K562 (cell line): ENCODE data around the gene RNF43. TPM values are rescaled to one million over a fixed set of nuclear protein-coding genes. Genes with fewer than 3 reads are reported as not detected.

Source experiments
- ATAC-seq: fragments of 200-7000 bp; cut with Tn5 transposase; 3 replicates; pipeline ENCODE4 v1.9.1; 2020; ENCODE audit warnings: moderate library complexity
- BruUV-seq: library from RNA; stranded (reverse); fragments of 400-500 nt; replicated peaks from 2 replicates; lab custom pipeline; 2021; lab: Mats Ljungman, UMichigan
- CTCF ChIA-PET: fragments of 300-600 bp; formaldehyde crosslinking; extraction: SDS; loops from one replicate; lab custom pipeline; 2021; ENCODE audit warnings: low intra/inter-chr PET ratio; lab: Yijun Ruan, JAX
- POLR2A ChIA-PET: fragments of 300-600, 350-650 bp; sonication (Branson Sonifier 250); formaldehyde crosslinking; extraction: SDS; loops from one replicate; lab custom pipeline; 2021; ENCODE audit warnings: antibody characterized with exemption, inconsistent platforms; lab: Yijun Ruan, JAX
- DNase-seq, 4 experiments: peaks; one replicate each; pipeline versions ENCODE4 v3.0.0 to v3.0.0-alpha.2; 2011 to 2018; ENCODE audit warnings: low spot score in 3 of 4, mixed read lengths in 3 of 4; ENCODE audit errors: extremely low read depth in 1 of 4
- FAIRE-seq: peaks from 2 replicates; lab custom pipeline; 2011; peaks lifted over from hg19 to GRCh38; lab: Jason Lieb, UNC
- H2AFZ ChIP-seq: 2 replicates; pipeline ENCODE4 v1.6.0; 2011; ENCODE audit warnings: low read depth, low read length, control low read depth, inconsistent platforms
- H3K27ac ChIP-seq: fragments of 200-600 bp; 3 replicates; pipeline ENCODE4 v1.8.0; 2011; ENCODE audit warnings: low read depth, mild to moderate bottlenecking, control low read depth, inconsistent platforms, low read length, moderate library complexity, mixed read lengths; ENCODE audit errors: extremely low read depth
- H3K27me3 ChIP-seq, 2 experiments: fragments of 300-600 bp in 1 of 2; 2 replicates in 1 of 2; 3 replicates in 1 of 2; pipeline versions ENCODE4 v1.6.0 to v1.8.0; 2011; ENCODE audit warnings: inconsistent platforms in 2 of 2, low read length in 2 of 2, mild to moderate bottlenecking in 1 of 2, mixed read lengths in 1 of 2, moderate library complexity in 1 of 2; ENCODE audit not compliant: control insufficient read depth in 2 of 2, insufficient read depth in 2 of 2
- H3K36me3 ChIP-seq: fragments of 300-600 bp; 3 replicates; pipeline ENCODE4 v1.8.0; 2011; ENCODE audit warnings: mild to moderate bottlenecking, low read length, inconsistent platforms; ENCODE audit not compliant: control insufficient read depth, insufficient read depth
- H3K4me1 ChIP-seq, 2 experiments: fragments of 200-600 bp in 1 of 2; replicated peaks in 1 of 2; 2 replicates in 1 of 2; 3 replicates in 1 of 2; pipeline versions ENCODE4 v1.5.1 to v1.8.0; 2011; ENCODE audit warnings: inconsistent platforms in 2 of 2, low read length in 2 of 2, mild to moderate bottlenecking in 1 of 2, mixed read lengths in 1 of 2, moderate library complexity in 1 of 2; ENCODE audit not compliant: control insufficient read depth in 2 of 2, insufficient read depth in 2 of 2
- H3K4me2 ChIP-seq: 2 replicates; pipeline ENCODE4 v1.6.1; 2011; ENCODE audit warnings: low read length, control low read depth, inconsistent platforms, mixed read lengths; ENCODE audit not compliant: insufficient read depth
- H3K4me3 ChIP-seq: fragments of 200-600 bp; sonication (generic), shearing (Covaris generic); 2 replicates; pipeline ENCODE4 v1.5.1; 2016; ENCODE audit warnings: control low read depth, inconsistent platforms
- H3K79me2 ChIP-seq: fragments of 200-600 bp; 3 replicates; pipeline ENCODE4 v1.8.0; 2011; ENCODE audit warnings: low read length, inconsistent platforms; ENCODE audit not compliant: control insufficient read depth, insufficient read depth
- H3K9ac ChIP-seq, 2 experiments: 2 replicates each; pipeline versions ENCODE4 v1.6.0 to v1.6.1; 2011; ENCODE audit warnings: low read depth in 2 of 2, low read length in 2 of 2, control low read depth in 1 of 2, inconsistent platforms in 1 of 2, mild to moderate bottlenecking in 1 of 2, mixed read lengths in 1 of 2; ENCODE audit not compliant: insufficient read depth in 1 of 2
- H3K9me1 ChIP-seq: one replicate; pipeline ENCODE4 v1.6.0; 2011; ENCODE audit warnings: inconsistent platforms, mild to moderate bottlenecking, low read length, moderate library complexity; ENCODE audit not compliant: control insufficient read depth, insufficient read depth
- H3K9me3 ChIP-seq: replicated peaks from 2 replicates; pipeline ENCODE4 v1.5.1; 2011; ENCODE audit warnings: low read depth, low read length, inconsistent platforms; ENCODE audit not compliant: control insufficient read depth, insufficient read depth
- H4K20me1 ChIP-seq: replicated peaks from 2 replicates; pipeline ENCODE4 v1.6.1; 2011; ENCODE audit warnings: low read length, inconsistent platforms, mixed read lengths; ENCODE audit not compliant: control insufficient read depth, insufficient read depth
- CBFA2T2 ChIP-seq: fragments of 450-650 bp; conservative IDR thresholded peaks from 2 replicates; pipeline ENCODE4 v1.6.1; 2017; ENCODE audit warnings: mild to moderate bottlenecking
- EP400 ChIP-seq: fragments of 450-650 bp; IDR thresholded peaks from 2 replicates; pipeline ENCODE4 v1.6.1; 2017; ENCODE audit warnings: antibody characterized with exemption, mild to moderate bottlenecking, moderate library complexity
- GABPA ChIP-seq: fragments of 200-800 bp; sonication (Bioruptor generic); conservative IDR thresholded peaks from 2 replicates; pipeline ENCODE4 v1.6.1; 2016; ENCODE audit warnings: low read depth, missing genetic modification characterization, missing compliant biosample characterization
- HNRNPK ChIP-seq: fragments of 200-400 bp; formaldehyde crosslinking; IDR thresholded peaks from one replicate; pipeline ENCODE4 v1.6.1; 2018; ENCODE audit warnings: mild to moderate bottlenecking, low read depth, low read length; ENCODE audit not compliant: poor library complexity, severe bottlenecking
- IFI16 ChIP-seq: fragments of 250-450 bp; sonication (Bioruptor Pico); IDR thresholded peaks from 2 replicates; pipeline ENCODE4 v2.1.2; 2022; ENCODE audit warnings: mild to moderate bottlenecking, inconsistent platforms
- MED1 ChIP-seq: sonication (generic); formaldehyde crosslinking; IDR thresholded peaks from 2 replicates; pipeline ENCODE4 v1.8.1; 2023; ENCODE audit warnings: missing genetic modification reagents, borderline replicate concordance
- NEUROD1 ChIP-seq: fragments of 150-350 bp; IDR thresholded peaks from 2 replicates; pipeline ENCODE4 v1.6.1; 2014; ENCODE audit warnings: borderline replicate concordance, low read length, low read depth; ENCODE audit not compliant: partially characterized antibody
- NR2F6 ChIP-seq: fragments of 450-650 bp; formaldehyde crosslinking; IDR thresholded peaks from 2 replicates; pipeline ENCODE4 v1.4.0; 2020; ENCODE audit warnings: mild to moderate bottlenecking
- PTRF ChIP-seq: fragments of 450-650 bp; IDR thresholded peaks from 2 replicates; pipeline ENCODE4 v1.6.1; 2016; ENCODE audit warnings: mild to moderate bottlenecking, missing genetic modification characterization, missing compliant biosample characterization
- RBFOX2 ChIP-seq: fragments of 200-400 bp; formaldehyde crosslinking; IDR thresholded peaks from 2 replicates; pipeline ENCODE4 v1.6.1; 2017; ENCODE audit warnings: low read depth, mild to moderate bottlenecking, low read length, moderate library complexity
- RHOXF2B ChIP-seq: fragments of 250-450 bp; sonication (Bioruptor Pico); conservative IDR thresholded peaks from 2 replicates; pipeline ENCODE4 v1.5.1; 2021
- SNAPC5 ChIP-seq: fragments of 250-450 bp; sonication (Bioruptor Pico); IDR thresholded peaks from 2 replicates; pipeline ENCODE4 v1.8.0; 2021; ENCODE audit warnings: moderate library complexity, mild to moderate bottlenecking, inconsistent platforms
- TRIM24 ChIP-seq, 2 experiments: fragments of 450-650 bp; IDR thresholded peaks; 2 replicates each; pipeline ENCODE4 v1.6.1; 2016
- XRCC3 ChIP-seq: fragments of 450-650 bp; IDR thresholded peaks from 2 replicates; pipeline ENCODE4 v1.6.1; 2017; ENCODE audit warnings: mild to moderate bottlenecking, moderate library complexity
- ZNF3 ChIP-seq: fragments of 250-450 bp; sonication (Bioruptor Pico); IDR thresholded peaks from 2 replicates; pipeline ENCODE4 v1.5.0; 2021; ENCODE audit warnings: mild to moderate bottlenecking, moderate library complexity
- WGBS: fragments of 100-300 bp; shearing (Covaris generic); methylation state at CpG from one replicate; pipeline ENCODE4 v1.1.6; 2016; ENCODE audit warnings: low coverage, mixed read lengths; ENCODE audit not compliant: insufficient coverage; ENCODE audit errors: missing lambda C conversion rate; 5-methylcytosine and 5-hydroxymethylcytosine counted together
- in situ Hi-C: fragments of 300-500 bp; cut with MboI; formaldehyde crosslinking; loops from 4 replicates; pipeline ENCODE4 v1.15.0; 2018; ENCODE audit warnings: inconsistent platforms, mixed read lengths
- intact Hi-C: fragments of 100-400 bp; cut with micrococcal nuclease; formaldehyde crosslinking; loops from 2 replicates; pipeline ENCODE4 v1.14.2; 2022
- polyA plus RNA-seq, 8 experiments: library from polyadenylated mRNA; depleted of rRNA in 4 of 8; stranded (reverse) in 5 of 8; unstranded in 3 of 8; fragments of >200 nt; fragmentation: Nextera tagmentation in 2 of 8; fragmentation: Illumina TruSeq in 1 of 8; extraction: Ambion mirVana in 2 of 8; extraction: Trizol in 1 of 8; gene quantifications; 2 replicates each; pipeline versions ENCODE4 v1.2.1 to v1.2.3, GENCODE V29; 2011 to 2014; ENCODE audit warnings: inconsistent platforms in 1 of 8, missing spikeins in 1 of 8
- total RNA-seq, 7 experiments: library from RNA; depleted of rRNA in 6 of 7; stranded (reverse); fragments of >200 nt in 6 of 7; fragmentation: Illumina TruSeq in 2 of 7; extraction: Trizol in 2 of 7; gene quantifications; 2 replicates each; pipeline versions ENCODE4 v1.2.1 to v1.2.3, GENCODE V29; 2011 to 2021; ENCODE audit warnings: low replicate concordance in 1 of 7
- TF ChIP-seq, protein P1 (sequence below): fragments of 450-650 bp; IDR thresholded peaks from 2 replicates; pipeline ENCODE4 v1.6.1; 2016; ENCODE audit warnings: low read depth, mild to moderate bottlenecking, moderate library complexity
- TF ChIP-seq, protein P2 (sequence below): sonication (generic); formaldehyde crosslinking; IDR thresholded peaks from 2 replicates; pipeline ENCODE4 v1.8.0; 2022; ENCODE audit warnings: mild to moderate bottlenecking, missing genetic modification reagents
- TF ChIP-seq, protein P3 (sequence below): fragments of 250-450 bp; sonication (Bioruptor Pico); IDR thresholded peaks from 2 replicates; pipeline ENCODE4 v1.8.0; 2022; ENCODE audit warnings: inconsistent platforms, mild to moderate bottlenecking, moderate library complexity, borderline replicate concordance

Gene RNF43
- total and polyA plus RNA-seq, 9 of the 15 experiments (the other 6 are each of a cell fraction or from before 2014, with no cell fraction given): 0.29 to 2.7 (median 1.4) TPM

DNA sequence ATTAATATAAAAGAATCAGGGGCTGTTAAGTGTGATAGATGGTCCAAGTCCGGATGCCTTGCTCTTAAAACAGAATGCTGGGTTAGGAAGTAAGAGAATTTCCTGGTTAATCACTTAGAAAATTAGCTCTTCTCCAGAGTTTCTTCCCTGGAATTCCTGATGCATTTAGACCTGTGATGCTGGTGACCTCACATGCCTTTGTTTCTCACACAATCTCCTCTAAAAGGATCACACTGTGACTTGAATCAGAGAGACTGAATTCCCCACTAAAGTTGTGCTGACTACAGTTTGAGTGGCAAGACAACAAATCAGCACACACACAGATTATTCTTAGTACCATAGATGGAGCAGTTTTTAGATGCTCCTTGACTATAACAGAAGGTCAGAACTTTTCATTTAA is 4.4 kb upstream of the RNF43 start (continued):
- TF ChIP-seq GABPA (no peak), MED1 (CRISPR knock-in tag) (no peak), SNAPC5 (no peak), EP400 (no peak), ZNF3 (no peak), RHOXF2B (no peak)
- TF ChIP-seq, protein P1, sequence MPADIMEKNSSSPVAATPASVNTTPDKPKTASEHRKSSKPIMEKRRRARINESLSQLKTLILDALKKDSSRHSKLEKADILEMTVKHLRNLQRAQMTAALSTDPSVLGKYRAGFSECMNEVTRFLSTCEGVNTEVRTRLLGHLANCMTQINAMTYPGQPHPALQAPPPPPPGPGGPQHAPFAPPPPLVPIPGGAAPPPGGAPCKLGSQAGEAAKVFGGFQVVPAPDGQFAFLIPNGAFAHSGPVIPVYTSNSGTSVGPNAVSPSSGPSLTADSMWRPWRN: no peak

DNA sequence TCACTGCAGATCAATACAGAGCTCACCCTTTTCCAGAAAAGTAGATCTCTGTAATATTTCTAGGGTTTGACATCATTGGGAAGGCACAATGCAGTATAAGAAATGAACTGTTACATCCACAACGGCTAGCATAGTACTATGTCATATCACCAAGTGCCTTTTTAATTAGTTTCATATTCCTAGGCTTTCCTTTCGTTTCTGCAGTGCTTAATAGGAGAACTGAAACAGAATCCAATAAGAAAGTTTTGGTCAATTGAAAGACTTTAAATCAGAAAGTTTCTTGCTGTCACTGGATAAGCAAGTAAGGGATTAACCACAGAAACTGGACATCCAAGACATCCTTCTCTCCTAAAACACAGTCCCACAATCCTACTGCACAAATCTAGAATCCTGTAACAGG is 3.5 kb upstream of the RNF43 start:
- Histone ChIP-seq H2AFZ (no peak overlapping the region), H3K27me3 (no peaks in the 10 kb centered on the region), H3K36me3 (no peaks in the 10 kb centered on the region), H3K27ac (no peak overlapping the region), H4K20me1 (no peaks in the 10 kb centered on the region), H3K4me3 (no peak overlapping the region), H3K4me2 (no peak overlapping the region), H3K9me3 (no peaks in the 10 kb centered on the region), H3K9me1 (no peaks in the 10 kb centered on the region), H3K79me2 (peaks cover 13% of the 10 kb centered on the region), H3K4me1 (peaks cover 0 to 2% of the 10 kb centered on the region in 2 experiments; a peak in 1 of 5 replicates), H3K9ac (no peak overlapping the region)
- DNase-seq (no peak), ATAC-seq (no peak), FAIRE-seq (peak; percentile 23)
- BruUV-seq: no TSS peak
- WGBS: 3% methylated on average over 2 of the region's 2 CpGs
- intact Hi-C loops (no loop called here), in situ Hi-C loops (no loop called here)
- ChIA-PET POLR2A (interaction anchor here (0.8 to 2.2 kb wide), 6 partner anchors 10 to 94 kb away, joined by 3 to 12 read pairs (median 4); no protein-coding TSS in a partner anchor), CTCF (no interaction called here)
- TF ChIP-seq TRIM24 (IDR thresholded peaks at IDR 0.05) (no peak), NR2F6 (CRISPR knock-in tag) (no peak), CBFA2T2 (no peak), XRCC3 (no peak), IFI16 (CRISPR knock-in tag) (no peak), RBFOX2 (no peak), HNRNPK (no peak), NEUROD1 (no peak), PTRF (tag) (no peak)
- TF ChIP-seq, protein P2, sequence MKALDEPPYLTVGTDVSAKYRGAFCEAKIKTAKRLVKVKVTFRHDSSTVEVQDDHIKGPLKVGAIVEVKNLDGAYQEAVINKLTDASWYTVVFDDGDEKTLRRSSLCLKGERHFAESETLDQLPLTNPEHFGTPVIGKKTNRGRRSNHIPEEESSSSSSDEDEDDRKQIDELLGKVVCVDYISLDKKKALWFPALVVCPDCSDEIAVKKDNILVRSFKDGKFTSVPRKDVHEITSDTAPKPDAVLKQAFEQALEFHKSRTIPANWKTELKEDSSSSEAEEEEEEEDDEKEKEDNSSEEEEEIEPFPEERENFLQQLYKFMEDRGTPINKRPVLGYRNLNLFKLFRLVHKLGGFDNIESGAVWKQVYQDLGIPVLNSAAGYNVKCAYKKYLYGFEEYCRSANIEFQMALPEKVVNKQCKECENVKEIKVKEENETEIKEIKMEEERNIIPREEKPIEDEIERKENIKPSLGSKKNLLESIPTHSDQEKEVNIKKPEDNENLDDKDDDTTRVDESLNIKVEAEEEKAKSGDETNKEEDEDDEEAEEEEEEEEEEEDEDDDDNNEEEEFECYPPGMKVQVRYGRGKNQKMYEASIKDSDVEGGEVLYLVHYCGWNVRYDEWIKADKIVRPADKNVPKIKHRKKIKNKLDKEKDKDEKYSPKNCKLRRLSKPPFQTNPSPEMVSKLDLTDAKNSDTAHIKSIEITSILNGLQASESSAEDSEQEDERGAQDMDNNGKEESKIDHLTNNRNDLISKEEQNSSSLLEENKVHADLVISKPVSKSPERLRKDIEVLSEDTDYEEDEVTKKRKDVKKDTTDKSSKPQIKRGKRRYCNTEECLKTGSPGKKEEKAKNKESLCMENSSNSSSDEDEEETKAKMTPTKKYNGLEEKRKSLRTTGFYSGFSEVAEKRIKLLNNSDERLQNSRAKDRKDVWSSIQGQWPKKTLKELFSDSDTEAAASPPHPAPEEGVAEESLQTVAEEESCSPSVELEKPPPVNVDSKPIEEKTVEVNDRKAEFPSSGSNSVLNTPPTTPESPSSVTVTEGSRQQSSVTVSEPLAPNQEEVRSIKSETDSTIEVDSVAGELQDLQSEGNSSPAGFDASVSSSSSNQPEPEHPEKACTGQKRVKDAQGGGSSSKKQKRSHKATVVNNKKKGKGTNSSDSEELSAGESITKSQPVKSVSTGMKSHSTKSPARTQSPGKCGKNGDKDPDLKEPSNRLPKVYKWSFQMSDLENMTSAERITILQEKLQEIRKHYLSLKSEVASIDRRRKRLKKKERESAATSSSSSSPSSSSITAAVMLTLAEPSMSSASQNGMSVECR (CRISPR knock-in tag): no peak
- TF ChIP-seq, protein P3, sequence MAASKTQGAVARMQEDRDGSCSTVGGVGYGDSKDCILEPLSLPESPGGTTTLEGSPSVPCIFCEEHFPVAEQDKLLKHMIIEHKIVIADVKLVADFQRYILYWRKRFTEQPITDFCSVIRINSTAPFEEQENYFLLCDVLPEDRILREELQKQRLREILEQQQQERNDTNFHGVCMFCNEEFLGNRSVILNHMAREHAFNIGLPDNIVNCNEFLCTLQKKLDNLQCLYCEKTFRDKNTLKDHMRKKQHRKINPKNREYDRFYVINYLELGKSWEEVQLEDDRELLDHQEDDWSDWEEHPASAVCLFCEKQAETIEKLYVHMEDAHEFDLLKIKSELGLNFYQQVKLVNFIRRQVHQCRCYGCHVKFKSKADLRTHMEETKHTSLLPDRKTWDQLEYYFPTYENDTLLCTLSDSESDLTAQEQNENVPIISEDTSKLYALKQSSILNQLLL (CRISPR knock-in tag): no peak
